Smooth muscle cell (in vitro differentiated cells): Measurements from ENCODE around the gene CLCA4. TPM values are rescaled to one million over a fixed set of nuclear protein-coding genes. Genes with fewer than 3 reads are reported as not detected.

Experiments
- DNase-seq: peaks from one replicate; lab custom pipeline; 2025; ENCODE audit not compliant: unreplicated experiment; lab: John Stamatoyannopoulos, UW
- H2AFZ ChIP-seq: fragments of 200-600 bp; sonication (generic); 2 replicates; pipeline ENCODE4 v1.6.0; 2016; ENCODE audit warnings: antibody characterized with exemption, low read depth, mild to moderate bottlenecking
- H3F3A ChIP-seq: fragments of 200-600 bp; sonication (generic); 2 replicates; pipeline ENCODE4 v1.6.0; 2017; ENCODE audit warnings: antibody characterized with exemption, low read depth
- H3K27ac ChIP-seq: fragments of 200-600 bp; sonication (generic); 2 replicates; pipeline ENCODE4 v1.5.1; 2016; ENCODE audit warnings: low read depth, mild to moderate bottlenecking
- H3K27me3 ChIP-seq: fragments of 200-600 bp; sonication (generic); 2 replicates; pipeline ENCODE4 v1.6.1; 2016; ENCODE audit warnings: low read depth, mild to moderate bottlenecking
- H3K36me3 ChIP-seq: fragments of 200-600 bp; sonication (generic); 2 replicates; pipeline ENCODE4 v1.5.1; 2016; ENCODE audit warnings: low read depth
- H3K4me1 ChIP-seq: fragments of 200-600 bp; sonication (generic); 2 replicates; pipeline ENCODE4 v1.5.1; 2016; ENCODE audit warnings: low read depth
- H3K4me2 ChIP-seq: fragments of 200-600 bp; sonication (generic); 2 replicates; pipeline ENCODE4 v1.6.0; 2016; ENCODE audit warnings: mild to moderate bottlenecking
- H3K4me3 ChIP-seq: fragments of 200-600 bp; sonication (generic); 2 replicates; pipeline ENCODE4 v1.5.1; 2016; ENCODE audit warnings: mild to moderate bottlenecking
- H3K79me2 ChIP-seq: fragments of 200-600 bp; sonication (generic); 2 replicates; pipeline ENCODE4 v1.6.0; 2016; ENCODE audit warnings: low read depth, mild to moderate bottlenecking
- H3K9ac ChIP-seq: fragments of 200-600 bp; sonication (generic); 2 replicates; pipeline ENCODE4 v1.6.0; 2016; ENCODE audit warnings: low read depth
- H3K9me3 ChIP-seq: fragments of 200-600 bp; sonication (generic); replicated peaks from 2 replicates; pipeline ENCODE4 v1.5.1; 2016; ENCODE audit warnings: low read depth
- H4K20me1 ChIP-seq: fragments of 200-600 bp; sonication (generic); 2 replicates; pipeline ENCODE4 v1.6.0; 2016; ENCODE audit warnings: low read depth
- CTCF ChIP-seq: fragments of 200-600 bp; sonication (generic); IDR thresholded peaks from 2 replicates; pipeline ENCODE4 v1.5.1; 2017; ENCODE audit warnings: borderline replicate concordance, mild to moderate bottlenecking, antibody characterized with exemption; ENCODE audit not compliant: insufficient read depth, poor library complexity, severe bottlenecking
- WGBS: methylation state at CpG from one replicate; pipeline ENCODE4 v1.1.7; 2016; ENCODE audit warnings: low lambda C conversion rate; 5-methylcytosine and 5-hydroxymethylcytosine counted together
- polyA plus RNA-seq: library from polyadenylated mRNA; unstranded; fragments of >200 nt; fragmentation: Nextera tagmentation; extraction: Ambion mirVana; gene quantifications from 2 replicates; pipeline ENCODE4 v1.2.1, GENCODE V29; 2016
- total RNA-seq: library from RNA; depleted of rRNA; stranded (reverse); fragments of >200 nt; gene quantifications from 2 replicates; pipeline ENCODE4 v1.2.3, GENCODE V29; 2014

The CLCA4 gene
- total and polyA plus RNA-seq, 2 experiments from 2014 or later, result not detected

- no peaks in the 10 kb centered on the region for H3K79me2 ChIP-seq
- H3K4me2 ChIP-seq, result no peak overlapping the region
- no peaks in the 10 kb centered on the region for H3K4me1 ChIP-seq
- no peak overlapping the region for H2AFZ ChIP-seq
- H4K20me1 ChIP-seq, result no peaks in the 10 kb centered on the region
- H3K36me3 ChIP-seq, result no peaks in the 10 kb centered on the region
- TF ChIP-seq CTCF, result no peak
- no peaks in the 10 kb centered on the region for H3K27me3 ChIP-seq
- H3K9me3 ChIP-seq, result no peaks in the 10 kb centered on the region
- no peak for DNase-seq
- H3K4me3 ChIP-seq, result no peak overlapping the region
- H3K9ac ChIP-seq, result no peak overlapping the region
- no peak overlapping the region for H3K27ac ChIP-seq
- H3F3A ChIP-seq, result no peaks in the 10 kb centered on the region
These were observed 71.5 kb downstream of the CLCA4 start for GRCh38 chr1:86618358-86618757.

GRCh38 chr1:86619313-86619712 lies 72.4 kb downstream of the CLCA4 start:
- no peaks in the 10 kb centered on the region for H3K27me3 ChIP-seq

GRCh38 chr1:86621286-86621685 lies 74.4 kb downstream of the CLCA4 start:
- DNase-seq, result no peak
- no peak for TF ChIP-seq CTCF
- Histone ChIP-seq H2AFZ (no peak overlapping the region), H3K9me3 (no peaks in the 10 kb centered on the region), H3K36me3 (no peaks in the 10 kb centered on the region), H4K20me1 (no peaks in the 10 kb centered on the region), H3K4me1 (no peaks in the 10 kb centered on the region), H3K27ac (no peak overlapping the region), H3K27me3 (no peaks in the 10 kb centered on the region), H3F3A (no peaks in the 10 kb centered on the region), H3K4me2 (no peak overlapping the region), H3K4me3 (no peak overlapping the region), H3K79me2 (no peaks in the 10 kb centered on the region), H3K9ac (no peak overlapping the region)
- 24% methylated on average over 1 of the region's 1 CpG for WGBS

More at GRCh38 chr1:86619313-86619712, 72.4 kb downstream of the CLCA4 start:
- Histone ChIP-seq H3K4me3 (no peak overlapping the region), H3K9me3 (no peaks in the 10 kb centered on the region), H3K4me2 (no peak overlapping the region), H3F3A (no peaks in the 10 kb centered on the region), H3K27ac (no peak overlapping the region), H4K20me1 (no peaks in the 10 kb centered on the region), H2AFZ (no peak overlapping the region), H3K9ac (no peak overlapping the region), H3K36me3 (no peaks in the 10 kb centered on the region), H3K79me2 (no peaks in the 10 kb centered on the region), H3K4me1 (no peaks in the 10 kb centered on the region)
- TF ChIP-seq CTCF, result no peak
- WGBS, result 88% methylated on average over 4 of the region's 4 CpGs
- no peak for DNase-seq

Other genes starting within 250 kb of the CLCA4 start
- 58.4 and 95.9 TPM in 2 replicates for gene ODF2L, start 150.8 kb upstream of the CLCA4 start, total RNA-seq
- gene ODF2L, start 150.8 kb upstream of the CLCA4 start, polyA plus RNA-seq, result 31.2 and 36.4 TPM in 2 replicates
- 21.7 and 24.2 TPM in 2 replicates for gene CLCA2, start 122.9 kb upstream of the CLCA4 start, total RNA-seq
- 1.00 and 5.6 TPM in 2 replicates for gene CLCA2, start 122.9 kb upstream of the CLCA4 start, polyA plus RNA-seq
- gene CLCA1, start 78.2 kb upstream of the CLCA4 start, total RNA-seq, result not detected in 2 replicates
- not detected in 2 replicates for gene CLCA1, start 78.2 kb upstream of the CLCA4 start, polyA plus RNA-seq
- gene SH3GLB1, start 157.5 kb downstream of the CLCA4 start, total RNA-seq, result 69.0 and 89.8 TPM in 2 replicates
- 76.5 and 86.8 TPM in 2 replicates for gene SH3GLB1, start 157.5 kb downstream of the CLCA4 start, polyA plus RNA-seq